AG09309 (cell line): Measurements from ENCODE around the gene KIAA0930.

ENCODE experiments used
- DNase-seq: peaks from one replicate; pipeline ENCODE4 v3.0.0-alpha.2; 2010; ENCODE audit warnings: low read depth
- H3K4me3 ChIP-seq: 2 replicates; pipeline ENCODE4 v1.5.1; 2011; ENCODE audit warnings: mild to moderate bottlenecking, low read depth, low read length, moderate library complexity; ENCODE audit not compliant: control insufficient read depth
- TF ChIP-seq, protein P1 (sequence below): IDR thresholded peaks from 2 replicates; pipeline ENCODE4 v1.5.1; 2011; ENCODE audit warnings: mild to moderate bottlenecking, low read depth, low read length, inconsistent platforms; ENCODE audit not compliant: insufficient read depth, control insufficient read depth; ENCODE audit errors: missing control alignments

Gene KIAA0930

DNA sequence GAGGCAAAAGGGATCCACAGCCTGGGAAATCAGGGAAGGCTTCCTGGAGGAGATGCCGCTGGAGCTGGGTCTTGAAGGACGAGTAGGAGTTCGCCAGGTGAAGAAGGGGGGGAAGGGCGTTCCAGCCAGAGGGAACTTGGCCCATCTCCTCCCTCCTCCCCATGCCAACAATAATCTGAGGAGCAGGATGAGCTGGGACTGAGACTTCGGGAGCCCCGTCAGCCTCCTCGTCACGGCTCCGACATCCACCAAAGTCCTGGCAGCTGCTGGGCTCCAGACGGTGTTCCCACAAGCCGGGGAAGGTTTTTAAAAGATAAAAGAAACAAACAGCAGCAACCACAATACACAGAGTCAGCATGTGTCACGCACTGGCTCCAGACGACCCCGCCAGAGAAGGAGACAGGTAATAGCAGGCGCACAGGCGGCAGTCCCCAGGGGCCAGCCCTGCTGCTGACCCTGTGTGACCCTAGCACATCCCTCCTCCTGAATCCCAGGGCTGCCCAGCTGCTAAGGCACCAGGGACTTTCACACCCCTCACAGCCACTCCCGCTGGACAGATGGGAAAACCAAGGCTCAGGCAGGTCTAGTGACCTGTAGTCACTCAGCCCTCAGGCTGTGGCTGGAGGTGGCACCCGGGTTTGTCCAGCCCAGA, 39.7 kb downstream of the KIAA0930 start:
- H3K4me3 ChIP-seq = no peak overlapping the region
- DNase-seq = no peak
- TF ChIP-seq, protein P1, sequence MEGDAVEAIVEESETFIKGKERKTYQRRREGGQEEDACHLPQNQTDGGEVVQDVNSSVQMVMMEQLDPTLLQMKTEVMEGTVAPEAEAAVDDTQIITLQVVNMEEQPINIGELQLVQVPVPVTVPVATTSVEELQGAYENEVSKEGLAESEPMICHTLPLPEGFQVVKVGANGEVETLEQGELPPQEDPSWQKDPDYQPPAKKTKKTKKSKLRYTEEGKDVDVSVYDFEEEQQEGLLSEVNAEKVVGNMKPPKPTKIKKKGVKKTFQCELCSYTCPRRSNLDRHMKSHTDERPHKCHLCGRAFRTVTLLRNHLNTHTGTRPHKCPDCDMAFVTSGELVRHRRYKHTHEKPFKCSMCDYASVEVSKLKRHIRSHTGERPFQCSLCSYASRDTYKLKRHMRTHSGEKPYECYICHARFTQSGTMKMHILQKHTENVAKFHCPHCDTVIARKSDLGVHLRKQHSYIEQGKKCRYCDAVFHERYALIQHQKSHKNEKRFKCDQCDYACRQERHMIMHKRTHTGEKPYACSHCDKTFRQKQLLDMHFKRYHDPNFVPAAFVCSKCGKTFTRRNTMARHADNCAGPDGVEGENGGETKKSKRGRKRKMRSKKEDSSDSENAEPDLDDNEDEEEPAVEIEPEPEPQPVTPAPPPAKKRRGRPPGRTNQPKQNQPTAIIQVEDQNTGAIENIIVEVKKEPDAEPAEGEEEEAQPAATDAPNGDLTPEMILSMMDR = no peak

DNA sequence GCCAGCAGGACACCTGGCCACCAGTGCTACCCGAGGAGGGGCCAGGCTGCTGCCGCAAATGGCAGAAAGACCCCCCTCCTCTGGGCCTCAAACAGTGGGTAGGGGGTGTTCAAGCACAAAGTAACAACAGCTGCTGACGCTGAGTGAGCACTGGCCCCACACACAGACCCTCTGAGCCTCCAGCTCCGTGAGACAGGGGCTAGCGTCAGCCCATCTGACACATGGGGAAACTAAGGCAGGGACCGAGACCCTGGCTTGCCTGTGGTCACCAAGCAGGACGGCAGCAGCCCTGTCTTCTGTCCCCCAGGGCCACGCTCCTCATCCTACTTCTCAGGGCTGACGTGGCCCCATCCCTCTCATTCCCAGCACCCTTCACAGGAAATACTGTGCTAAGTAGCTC, 40.5 kb downstream of the KIAA0930 start:
- H3K4me3 ChIP-seq = no peak overlapping the region
- DNase-seq = no peak
- TF ChIP-seq, protein P1 = no peak

DNA sequence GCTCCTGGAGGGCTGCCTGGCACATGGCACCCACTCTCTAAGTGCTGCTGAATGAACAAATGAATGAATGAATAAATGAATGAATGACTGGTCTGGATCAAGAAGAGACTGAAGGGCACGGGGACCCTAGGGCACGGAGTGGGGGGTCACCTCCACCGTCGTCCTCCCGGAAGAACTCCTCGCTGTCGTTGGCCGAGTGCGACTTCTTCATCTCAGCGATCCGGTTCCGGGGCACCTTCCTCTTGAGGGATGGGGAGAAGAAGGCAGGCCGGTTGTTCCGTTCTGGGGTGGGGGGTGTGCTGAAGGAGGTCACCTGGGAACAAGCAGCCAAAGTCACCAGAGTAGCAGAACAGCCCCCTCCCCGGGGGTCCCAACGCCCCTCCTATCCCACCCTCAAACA, 41.0 kb downstream of the KIAA0930 start:
- DNase-seq = no peak
- TF ChIP-seq, protein P1 = no peak

DNA sequence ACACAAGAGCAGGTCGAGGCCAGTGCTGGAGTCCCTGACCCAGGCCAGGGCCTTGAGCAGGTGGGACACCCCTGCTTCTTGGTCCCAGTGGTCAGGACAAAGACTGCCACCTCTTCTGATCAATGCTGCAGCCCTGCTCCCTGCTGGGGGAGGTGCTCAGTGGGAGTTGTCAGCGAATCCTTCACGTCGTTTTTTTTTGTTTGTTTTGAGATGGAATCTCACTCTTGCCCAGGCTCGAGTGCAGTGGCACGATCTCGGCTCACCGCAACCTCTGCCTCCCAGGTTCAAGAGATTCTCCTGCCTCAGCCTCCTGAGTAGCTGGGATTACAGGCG, 42.3 kb downstream of the KIAA0930 start:
- H3K4me3 ChIP-seq = no peak overlapping the region
- no peak for DNase-seq
- TF ChIP-seq, protein P1 = no peak

More for the DNA sequence above, 41.0 kb downstream of the KIAA0930 start:
- H3K4me3 ChIP-seq = no peak overlapping the region

DNA sequence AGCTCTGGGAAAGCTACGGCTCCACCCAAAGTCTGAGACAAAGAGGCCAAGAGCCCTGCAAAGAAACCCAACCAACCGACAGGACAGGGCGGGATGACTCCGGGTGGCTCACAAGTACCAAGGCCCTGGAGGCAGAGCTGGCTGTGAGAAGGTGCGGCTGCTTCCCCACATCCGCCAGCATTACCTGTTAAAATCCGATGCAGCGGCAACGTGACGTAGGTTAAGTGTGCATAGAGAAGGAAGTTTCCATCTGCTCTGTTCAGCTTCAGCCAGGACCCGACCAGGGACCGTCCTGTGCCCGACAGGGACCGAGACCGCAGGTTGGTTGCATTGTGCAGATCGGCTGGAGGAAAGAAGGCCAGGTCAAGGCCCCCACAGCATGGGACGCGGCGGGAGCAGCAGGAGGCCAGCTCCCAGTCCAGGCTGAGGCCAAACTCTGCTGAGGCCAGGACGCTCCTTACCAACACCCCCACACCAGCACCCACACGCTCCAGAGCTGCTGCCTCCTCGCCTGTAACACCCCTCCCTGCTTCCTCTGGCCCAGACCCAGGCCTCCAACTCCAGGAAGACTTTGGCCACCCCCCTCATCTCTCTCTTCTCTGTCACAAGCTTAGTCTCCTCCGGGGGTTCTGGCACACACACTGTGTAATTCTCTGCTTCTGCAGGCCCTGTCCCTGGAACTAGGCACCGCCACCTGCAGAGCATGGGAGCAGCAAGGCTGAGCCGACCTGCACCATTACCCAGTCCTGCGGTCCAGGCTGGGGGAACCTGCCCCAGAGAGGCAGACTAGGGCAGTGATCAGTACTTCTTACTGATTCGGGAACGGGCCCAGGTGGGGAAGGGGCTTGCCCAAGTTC, 42.9 kb downstream of the KIAA0930 start:
- TF ChIP-seq, protein P1 = no peak
- H3K4me3 ChIP-seq = no peak overlapping the region
- DNase-seq = no peak

DNA sequence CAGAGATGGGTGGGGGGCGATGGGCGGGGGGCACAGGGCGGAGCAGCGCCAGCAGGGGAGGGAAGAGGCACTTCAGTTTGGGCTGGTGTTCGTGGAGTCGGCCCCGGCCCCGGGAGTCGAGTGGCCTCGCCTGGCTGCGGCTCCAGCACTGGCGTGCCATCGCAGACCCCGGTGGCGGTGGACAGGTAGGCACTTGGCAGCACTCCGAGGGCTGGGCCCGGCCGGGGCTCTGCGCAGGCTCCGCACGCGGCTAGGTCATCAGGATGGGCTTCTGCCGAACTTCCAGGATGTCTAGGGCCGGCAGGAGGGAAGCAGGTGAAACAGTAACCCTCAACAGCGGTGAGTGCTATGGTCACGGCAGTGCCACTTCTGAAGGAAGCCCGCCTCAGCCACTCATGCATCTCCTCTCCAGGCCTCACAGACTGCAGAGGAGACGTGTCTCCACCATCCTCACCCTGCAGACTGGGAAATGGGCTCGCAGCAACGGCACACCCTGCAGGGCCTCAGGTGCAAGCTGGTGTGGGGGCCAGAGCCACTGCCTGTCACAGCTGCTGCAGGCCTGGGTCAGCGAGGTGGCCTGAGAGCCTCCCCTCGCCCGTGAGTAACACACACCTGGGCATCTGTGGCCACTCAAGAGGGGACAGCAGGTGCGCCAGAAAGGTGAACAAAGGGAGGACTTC, 43.6 kb downstream of the KIAA0930 start:
- H3K4me3 ChIP-seq = no peak overlapping the region
- TF ChIP-seq, protein P1 = no peak
- no peak for DNase-seq
